Ovary (tissue), 9 donors: ENCODE measurements around the gene CAPZA1. TPM values are rescaled to one million over a fixed set of nuclear protein-coding genes. Genes with fewer than 3 reads are reported as not detected.

Source experiments
- DNase-seq, 5 donors: peaks; one replicate each; pipeline ENCODE4 v3.0.0-alpha.2; 2019 to 2020
- H3K27ac ChIP-seq, 2 donors: fragments of 200-600 bp; one replicate each; pipeline versions ENCODE4 v1.5.1 to v1.8.0; 2019 to 2022
- H3K27me3 ChIP-seq: fragments of 200-600 bp; one replicate; pipeline ENCODE4 v1.8.0; 2022
- H3K36me3 ChIP-seq: fragments of 200-600 bp; sonication (generic); one replicate; pipeline ENCODE4 v1.5.1; 2019
- H3K4me1 ChIP-seq: one replicate; pipeline ENCODE4 v1.8.1; 2013; ENCODE audit warnings: mild to moderate bottlenecking, moderate library complexity; ENCODE audit not compliant: insufficient read depth
- H3K4me3 ChIP-seq: fragments of 200-600 bp; sonication (generic); one replicate; pipeline ENCODE4 v1.5.1; 2017
- H3K9me3 ChIP-seq, 2 donors: fragments of 200-600 bp in 1 of 2; sonication (generic) in 1 of 2; one replicate each; pipeline versions ENCODE4 v1.5.1 to v1.8.1; 2013 to 2019; ENCODE audit warnings: mild to moderate bottlenecking in 1 of 2, moderate library complexity in 1 of 2
- EP300 ChIP-seq: sonication (generic); formaldehyde crosslinking; IDR thresholded peaks from one replicate; pipeline ENCODE4 v1.6.1; 2017; ENCODE audit warnings: antibody characterized with exemption
- POLR2A ChIP-seq: fragments of 450-650 bp; IDR thresholded peaks from one replicate; pipeline ENCODE4 v1.6.1; 2017; ENCODE audit warnings: antibody characterized with exemption, mild to moderate bottlenecking, moderate library complexity
- whole genome bisulfite sequencing, 3 donors: extraction: QIAGEN DNeasy Blood & Tissue Kit in 1 of 3; methylation state at CpG; one replicate each; pipeline versions ENCODE4 v1.1.5 to v1.1.7; 2013 to 2017; 5-methylcytosine and 5-hydroxymethylcytosine counted together
- intact Hi-C, 4 donors: fragments of 100-400 bp; cut with DNase I; formaldehyde crosslinking; loops; one replicate each; pipeline versions ENCODE4 v1.11.0 to v1.15.1; 2022 to 2023
- polyA plus RNA-seq, 2 donors: library from polyadenylated mRNA; stranded (reverse); fragments of 200-250 nt in 1 of 2; fragments of 350-450 nt in 1 of 2; fragmentation: Illumina TruSeq in 1 of 2; extraction: RNeasy Lipid Tissue Mini Kit (QIAGEN cat#74804) in 1 of 2; gene quantifications; one replicate each; pipeline ENCODE4 v1.2.3, GENCODE V29; 2013 to 2014
- total RNA-seq, 7 donors: library from RNA; depleted of rRNA in 2 of 7; stranded (reverse); fragments of >200 nt in 2 of 7; fragmentation: NEBNext Ultra II Directional in 3 of 7; extraction: Animal tissue kit (Norgen Biotek cat#: 25700) in 3 of 7; gene quantifications; one replicate each; pipeline versions ENCODE4 v1.1.0 to v1.2.4, GENCODE V29; 2016 to 2023
- TF ChIP-seq, protein P1 (sequence below), 3 donors: fragments of 450-650 bp in 2 of 3; fragments of 200-600 bp in 1 of 3; IDR thresholded peaks; one replicate each; pipeline versions ENCODE4 v1.5.1 to v1.8.0; 2016 to 2022; ENCODE audit warnings: antibody characterized with exemption in 3 of 3, mild to moderate bottlenecking in 1 of 3
- donor health status: DM: no; HTN: no; CAD: no; lungs with moderate emphysema.
- donor health status: DM: no; HTN: no; CAD: no.
- donor health status: Bipolar disorder and iron deficiency.
- donor health status: DM: yes; HTN: yes; CAD: no.
- donor health status: DM: no; HTN: no; CAD: no.
- donor health status: DM: yes; HTN: yes; CAD: no.

The CAPZA1 gene
- total and polyA plus RNA-seq, 9 donors, result 31.3 to 81.2 (median 66.9) TPM

- intact Hi-C loops, result loop anchor here in 2 of 4 donors (10.0 kb wide), 5 partner anchors 243 to 683 kb away; partner anchors contain the start of genes SLC16A1 (in 2 of the 2), LRIG2 (in 1 of the 2) and MAGI3 (in 1 of the 2)
These were observed 92.0 kb downstream of the CAPZA1 start for GRCh38 chr1:112711670-112712069.

DNA sequence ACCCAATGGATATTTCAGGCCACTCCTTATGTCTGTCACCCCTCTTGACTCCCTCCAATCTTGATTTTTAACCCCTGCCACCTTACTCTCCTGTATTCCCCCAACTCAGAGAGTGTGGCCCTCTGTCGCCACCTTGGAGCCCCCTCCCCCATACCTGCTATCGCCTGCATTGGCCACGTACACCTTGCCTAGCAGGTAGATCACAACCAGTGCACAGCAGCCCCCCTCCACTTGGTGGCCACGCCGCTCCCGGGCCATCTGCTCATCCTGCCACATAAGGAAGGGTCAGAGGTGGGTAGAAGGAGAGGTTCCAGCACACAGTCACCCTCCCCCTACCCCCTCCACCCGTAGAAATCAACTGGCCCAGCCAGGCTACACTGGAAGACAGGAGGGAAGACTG, 92.6 kb downstream of the CAPZA1 start:
- 86 to 89% (median 89%) methylated on average over 7 of the region's 7 CpGs for WGBS, 3 donors
- Histone ChIP-seq H3K9me3 (no peaks in the 10 kb centered on the region), H3K27ac (no peak overlapping the region), H3K4me3 (no peak overlapping the region), H3K4me1 (peaks cover 3% of the 10 kb centered on the region), H3K36me3 (no peaks in the 10 kb centered on the region), H3K27me3 (no peaks in the 10 kb centered on the region)
- no peak for DNase-seq
- TF ChIP-seq, protein P1, sequence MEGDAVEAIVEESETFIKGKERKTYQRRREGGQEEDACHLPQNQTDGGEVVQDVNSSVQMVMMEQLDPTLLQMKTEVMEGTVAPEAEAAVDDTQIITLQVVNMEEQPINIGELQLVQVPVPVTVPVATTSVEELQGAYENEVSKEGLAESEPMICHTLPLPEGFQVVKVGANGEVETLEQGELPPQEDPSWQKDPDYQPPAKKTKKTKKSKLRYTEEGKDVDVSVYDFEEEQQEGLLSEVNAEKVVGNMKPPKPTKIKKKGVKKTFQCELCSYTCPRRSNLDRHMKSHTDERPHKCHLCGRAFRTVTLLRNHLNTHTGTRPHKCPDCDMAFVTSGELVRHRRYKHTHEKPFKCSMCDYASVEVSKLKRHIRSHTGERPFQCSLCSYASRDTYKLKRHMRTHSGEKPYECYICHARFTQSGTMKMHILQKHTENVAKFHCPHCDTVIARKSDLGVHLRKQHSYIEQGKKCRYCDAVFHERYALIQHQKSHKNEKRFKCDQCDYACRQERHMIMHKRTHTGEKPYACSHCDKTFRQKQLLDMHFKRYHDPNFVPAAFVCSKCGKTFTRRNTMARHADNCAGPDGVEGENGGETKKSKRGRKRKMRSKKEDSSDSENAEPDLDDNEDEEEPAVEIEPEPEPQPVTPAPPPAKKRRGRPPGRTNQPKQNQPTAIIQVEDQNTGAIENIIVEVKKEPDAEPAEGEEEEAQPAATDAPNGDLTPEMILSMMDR (IDR thresholded peaks at IDR 0.05), result no peak
- no peak for TF ChIP-seq POLR2A
- TF ChIP-seq EP300, result no peak
- intact Hi-C loops, result loop anchor here in 2 of 4 donors (10.0 kb wide), 5 partner anchors 243 to 683 kb away; partner anchors contain the start of genes SLC16A1 (in 2 of the 2), LRIG2 (in 1 of the 2) and MAGI3 (in 1 of the 2)

More at GRCh38 chr1:112711670-112712069, 92.0 kb downstream of the CAPZA1 start:
- Histone ChIP-seq H3K4me1 (peaks cover 3% of the 10 kb centered on the region), H3K27ac (no peak overlapping the region), H3K27me3 (no peaks in the 10 kb centered on the region), H3K36me3 (no peaks in the 10 kb centered on the region), H3K9me3 (no peaks in the 10 kb centered on the region), H3K4me3 (no peak overlapping the region)
- TF ChIP-seq POLR2A (no peak), EP300 (no peak)
- TF ChIP-seq, protein P1 (IDR thresholded peaks at IDR 0.05), result no peak
- 86 to 88% (median 86%) methylated on average over 11 of the region's 11 CpGs for WGBS, 3 donors
- DNase-seq, result no peak

- H3K4me3 ChIP-seq, result no peak overlapping the region
- peak in 1 of 5 donors; percentile 19 for DNase-seq
- no peaks in the 10 kb centered on the region for H3K9me3 ChIP-seq
- WGBS, 3 donors, result 85 to 86% (median 85%) methylated on average over 9 of the region's 9 CpGs
- no peaks in the 10 kb centered on the region for H3K36me3 ChIP-seq
- intact Hi-C loops, result loop anchor here in 2 of 4 donors (10.0 kb wide), 5 partner anchors 242 to 682 kb away; partner anchors contain the start of genes SLC16A1 (in 2 of the 2), LRIG2 (in 1 of the 2) and MAGI3 (in 1 of the 2)
- H3K27ac ChIP-seq, result no peak overlapping the region
- TF ChIP-seq, protein P1 (IDR thresholded peaks at IDR 0.05), result no peak
- TF ChIP-seq EP300, result no peak
- TF ChIP-seq POLR2A, result no peak
- H3K27me3 ChIP-seq, result no peaks in the 10 kb centered on the region
- H3K4me1 ChIP-seq, result peaks cover 3% of the 10 kb centered on the region
These were observed 93.1 kb downstream of the CAPZA1 start for GRCh38 chr1:112712701-112713128.

DNA sequence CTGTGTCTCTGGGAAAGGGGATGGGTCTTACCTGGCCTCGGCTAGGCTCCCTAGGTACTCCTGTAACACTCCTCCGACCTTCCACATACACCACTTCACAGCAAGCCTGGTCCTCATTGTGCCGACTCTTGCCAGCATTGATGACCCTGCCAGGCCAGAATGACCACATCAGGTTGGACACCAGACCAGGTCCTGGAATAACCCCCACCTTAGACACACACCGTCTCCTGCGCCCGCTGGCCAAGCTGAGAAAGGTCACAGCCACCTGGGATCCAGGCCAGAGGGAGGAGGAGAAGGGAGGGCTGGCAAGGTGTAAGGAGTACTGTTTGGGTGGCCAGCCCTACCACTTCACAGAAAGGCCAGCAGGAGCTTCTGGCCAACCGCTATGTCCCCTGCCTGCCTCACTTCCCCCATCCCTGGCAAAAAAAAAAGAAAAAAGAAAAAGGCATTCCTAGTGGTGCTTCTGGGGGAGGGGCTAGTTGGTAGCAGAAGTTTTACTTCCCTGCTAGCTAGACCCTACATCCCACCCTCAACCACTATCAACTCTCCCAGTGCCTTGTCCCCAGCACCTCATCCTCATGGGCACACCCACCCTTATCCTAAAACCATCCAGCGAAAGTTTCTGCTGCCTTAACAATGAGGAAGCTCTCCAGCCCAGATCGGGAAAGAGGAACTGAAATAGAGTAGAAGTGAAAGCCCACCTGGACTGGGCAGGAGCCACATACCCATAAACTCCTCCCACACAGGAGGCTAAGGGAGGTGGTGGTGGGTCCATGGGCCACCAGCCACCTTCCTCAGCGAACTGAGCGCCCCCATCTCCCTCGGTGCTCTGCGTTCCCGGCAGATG, 94.1 kb downstream of the CAPZA1 start:
- Histone ChIP-seq H3K9me3 (no peaks in the 10 kb centered on the region), H3K27me3 (no peaks in the 10 kb centered on the region), H3K36me3 (no peaks in the 10 kb centered on the region), H3K4me3 (peak overlapping the region; percentile 72), H3K27ac (no peak overlapping the region), H3K4me1 (peaks cover 4% of the 10 kb centered on the region)
- WGBS, 3 donors, result 45 to 54% (median 51%) methylated on average over 14 of the region's 14 CpGs
- DNase-seq, result peak in 1 of 5 donors; percentile 47
- TF ChIP-seq, protein P1 (IDR thresholded peaks at IDR 0.05), result no peak
- no peak for TF ChIP-seq POLR2A
- no peak for TF ChIP-seq EP300
- intact Hi-C loops, result loop anchor here in 2 of 4 donors (10.0 kb wide), 5 partner anchors 241 to 681 kb away; partner anchors contain the start of genes SLC16A1 (in 2 of the 2), LRIG2 (in 1 of the 2) and MAGI3 (in 1 of the 2)
